Common myeloid progenitor, CD34-positive (primary cell): ENCODE data around the gene GPR22. TPM values are rescaled to one million over a fixed set of nuclear protein-coding genes. Genes with fewer than 3 reads are reported as not detected.

ENCODE experiments used
- CTCF ChIA-PET: fragments of 350-600 bp; sonication (Branson Sonifier 250); formaldehyde crosslinking; loops from one replicate; lab custom pipeline; 2021; ENCODE audit warnings: antibody characterized with exemption; lab: Charles Lee
- POLR2A ChIA-PET: fragments of 350-600 bp; sonication (Branson Sonifier 250); formaldehyde crosslinking; loops from one replicate; lab custom pipeline; 2021; ENCODE audit warnings: antibody characterized with exemption; lab: Charles Lee
- DNase-seq, 3 donors: peaks; one replicate each; pipeline versions ENCODE4 v3.0.0 to v3.0.0-alpha.2; 2013
- H3K27ac ChIP-seq, 2 experiments: 1 replicate in 1 of 2; 2 replicates in 1 of 2; pipeline ENCODE4 v1.7.0; 2013; ENCODE audit warnings: inconsistent platforms in 2 of 2, low read length in 2 of 2, mild to moderate bottlenecking in 2 of 2, low read depth in 1 of 2, moderate library complexity in 1 of 2; ENCODE audit not compliant: severe bottlenecking in 2 of 2, insufficient read depth in 1 of 2, poor library complexity in 1 of 2
- H3K27me3 ChIP-seq, 5 experiments: replicated peaks in 2 of 5; 1 replicate in 3 of 5; 2 replicates in 2 of 5; pipeline versions ENCODE4 v1.6.1 to v1.7.0; 2013; ENCODE audit warnings: low read length in 4 of 5, mild to moderate bottlenecking in 2 of 5, moderate library complexity in 2 of 5, inconsistent platforms in 1 of 5; ENCODE audit not compliant: insufficient read depth in 5 of 5, control insufficient read depth in 4 of 5
- H3K36me3 ChIP-seq, 4 experiments: 1 replicate in 2 of 4; 2 replicates in 2 of 4; pipeline versions ENCODE4 v1.6.1 to v1.7.0; 2013; ENCODE audit warnings: low read length in 3 of 4, control low read depth in 1 of 4, mild to moderate bottlenecking in 1 of 4; ENCODE audit not compliant: control insufficient read depth in 4 of 4, insufficient read depth in 4 of 4
- H3K4me1 ChIP-seq, 4 experiments: 1 replicate in 3 of 4; 2 replicates in 1 of 4; pipeline versions ENCODE4 v1.6.1 to v1.7.1; 2013; ENCODE audit warnings: low read length in 3 of 4, mild to moderate bottlenecking in 3 of 4, control low read depth in 1 of 4, inconsistent platforms in 1 of 4, moderate library complexity in 1 of 4; ENCODE audit not compliant: control insufficient read depth in 4 of 4, insufficient read depth in 4 of 4; ENCODE audit errors: control extremely low read depth in 1 of 4
- H3K4me3 ChIP-seq, 7 experiments: 1 replicate in 4 of 7; 2 replicates in 3 of 7; pipeline versions ENCODE4 v1.5.1 to v1.7.0; 2013; ENCODE audit warnings: mild to moderate bottlenecking in 7 of 7, low read length in 6 of 7, moderate library complexity in 6 of 7, inconsistent platforms in 2 of 7, low read depth in 2 of 7, control low read depth in 1 of 7; ENCODE audit not compliant: insufficient read depth in 4 of 7, control insufficient read depth in 1 of 7; ENCODE audit errors: extremely low read depth in 1 of 7
- H3K9me3 ChIP-seq, 5 experiments: 1 replicate in 4 of 5; 2 replicates in 1 of 5; pipeline versions ENCODE4 v1.6.1 to v1.7.1; 2013; ENCODE audit warnings: low read length in 4 of 5, mild to moderate bottlenecking in 2 of 5, inconsistent platforms in 1 of 5, low read depth in 1 of 5, moderate library complexity in 1 of 5; ENCODE audit not compliant: control insufficient read depth in 4 of 5, insufficient read depth in 2 of 5; ENCODE audit errors: control extremely low read depth in 1 of 5
- WGBS: methylation state at CpG from one replicate; pipeline ENCODE4 v1.1.5; 2013; ENCODE audit not compliant: insufficient coverage; 5-methylcytosine and 5-hydroxymethylcytosine counted together
- polyA plus RNA-seq: library from polyadenylated mRNA; unstranded; fragments of 120-200 nt; gene quantifications from one replicate; pipeline ENCODE4 v1.2.1, GENCODE V29; 2013

The GPR22 gene, protein sequence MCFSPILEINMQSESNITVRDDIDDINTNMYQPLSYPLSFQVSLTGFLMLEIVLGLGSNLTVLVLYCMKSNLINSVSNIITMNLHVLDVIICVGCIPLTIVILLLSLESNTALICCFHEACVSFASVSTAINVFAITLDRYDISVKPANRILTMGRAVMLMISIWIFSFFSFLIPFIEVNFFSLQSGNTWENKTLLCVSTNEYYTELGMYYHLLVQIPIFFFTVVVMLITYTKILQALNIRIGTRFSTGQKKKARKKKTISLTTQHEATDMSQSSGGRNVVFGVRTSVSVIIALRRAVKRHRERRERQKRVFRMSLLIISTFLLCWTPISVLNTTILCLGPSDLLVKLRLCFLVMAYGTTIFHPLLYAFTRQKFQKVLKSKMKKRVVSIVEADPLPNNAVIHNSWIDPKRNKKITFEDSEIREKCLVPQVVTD
- 0.20 TPM for polyA plus RNA-seq

DNA sequence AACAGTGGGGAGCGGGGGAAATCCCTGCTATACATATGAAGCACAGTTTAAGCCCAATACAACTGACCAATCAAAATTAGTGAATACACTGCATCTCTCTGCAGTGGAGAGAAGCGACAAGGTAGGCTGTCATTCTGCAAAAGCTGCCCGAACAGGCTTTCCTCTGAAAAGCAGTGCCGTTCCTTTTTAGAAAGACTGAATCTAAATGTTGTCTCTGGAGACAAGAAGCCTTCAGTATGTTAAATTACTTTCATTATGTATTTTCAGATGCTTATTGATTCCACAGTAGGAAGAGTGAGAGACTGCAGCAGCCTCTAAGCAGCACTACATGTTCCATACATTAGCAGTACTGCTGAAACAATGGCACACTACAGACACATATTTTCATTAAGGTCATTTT, at the start of gene GPR22:
TSS of gene GPR22 (plus strand) at position 129 of the 400 bp plus-strand sequence. CDS start 4,004 bp downstream, outside the sequence.
- ChIA-PET CTCF (no interaction called here), POLR2A (no interaction called here)
- Histone ChIP-seq H3K9me3 (no peaks in the 10 kb centered on the region), H3K4me1 (no peaks in the 10 kb centered on the region), H3K27me3 (no peaks in the 10 kb centered on the region), H3K4me3 (no peak within 1 kb of the TSS), H3K27ac (no peak within 1 kb of the TSS), H3K36me3 (no peaks in the 10 kb centered on the region)
- DNase-seq = no peak
- 95% methylated on average over 4 of the region's 4 CpGs for WGBS

DNA sequence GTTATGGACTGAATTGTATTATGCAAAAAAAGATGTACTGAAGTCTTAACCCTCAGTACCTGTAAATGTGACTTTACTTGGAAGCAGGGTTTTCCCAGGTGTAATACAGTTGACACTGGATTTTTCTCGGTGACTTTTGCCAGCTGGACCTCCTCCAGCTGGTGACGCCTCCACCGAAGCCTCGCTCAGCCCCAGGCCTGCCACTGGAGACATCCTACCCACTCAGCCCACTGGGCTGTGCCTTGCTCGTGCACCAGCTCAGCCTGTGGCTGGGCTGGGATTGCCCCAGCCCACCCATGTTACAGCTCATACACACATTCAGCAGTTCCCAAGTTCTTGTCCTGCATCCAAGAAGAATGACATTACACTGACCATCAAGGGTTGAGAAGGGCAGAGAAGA, 42.4 kb upstream of the GPR22 start:
- Histone ChIP-seq H3K9me3 (peaks cover 0 to 10% (median 3%) of the 10 kb centered on the region in 5 experiments), H3K27me3 (no peaks in the 10 kb centered on the region), H3K4me1 (no peaks in the 10 kb centered on the region), H3K4me3 (no peak overlapping the region), H3K27ac (no peak overlapping the region), H3K36me3 (peaks cover 0 to 2% (median under 1%) of the 10 kb centered on the region in 4 experiments)
- CTCF ChIA-PET = no interaction called here
- WGBS = 100% methylated on average over 4 of the region's 5 CpGs
- POLR2A ChIA-PET = no interaction called here
- DNase-seq = no peak

DNA sequence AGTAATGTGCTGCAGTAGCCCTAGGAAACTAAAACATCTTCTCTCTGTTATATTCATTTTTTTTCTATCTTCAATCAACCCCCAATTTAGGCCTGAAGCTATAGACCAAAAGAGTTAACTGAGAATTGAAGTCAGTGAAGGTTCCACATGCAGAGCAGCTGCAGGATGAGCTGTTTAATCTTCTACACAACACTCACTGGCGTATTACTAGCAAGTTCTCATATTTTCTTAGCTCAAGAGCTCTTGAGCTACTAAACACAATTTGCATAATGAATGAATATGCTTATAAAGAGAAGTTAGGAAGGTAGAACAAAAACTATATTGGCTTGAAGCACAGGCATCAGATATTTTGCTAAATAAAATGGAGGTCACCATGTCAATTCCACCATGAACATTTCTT, 41.2 kb upstream of the GPR22 start:
- H3K27me3 ChIP-seq = no peaks in the 10 kb centered on the region
- H3K9me3 ChIP-seq = peaks cover 0 to 15% (median 3%) of the 10 kb centered on the region in 5 experiments
- no peaks in the 10 kb centered on the region for H3K4me1 ChIP-seq
- peaks cover 0 to 2% (median under 1%) of the 10 kb centered on the region in 4 experiments for H3K36me3 ChIP-seq
- ChIA-PET CTCF (interaction anchor here (1.0 kb wide), 1 partner anchor 21 kb away, joined by 3 read pairs; no protein-coding TSS in a partner anchor), POLR2A (interaction anchor here (0.6 kb wide), 1 partner anchor 160 kb away, joined by 3 read pairs; no protein-coding TSS in a partner anchor)
- no peak overlapping the region for H3K4me3 ChIP-seq
- DNase-seq = no peak
- WGBS = no CpG with 5 or more reads among the region's 1 CpG
- no peak overlapping the region for H3K27ac ChIP-seq

DNA sequence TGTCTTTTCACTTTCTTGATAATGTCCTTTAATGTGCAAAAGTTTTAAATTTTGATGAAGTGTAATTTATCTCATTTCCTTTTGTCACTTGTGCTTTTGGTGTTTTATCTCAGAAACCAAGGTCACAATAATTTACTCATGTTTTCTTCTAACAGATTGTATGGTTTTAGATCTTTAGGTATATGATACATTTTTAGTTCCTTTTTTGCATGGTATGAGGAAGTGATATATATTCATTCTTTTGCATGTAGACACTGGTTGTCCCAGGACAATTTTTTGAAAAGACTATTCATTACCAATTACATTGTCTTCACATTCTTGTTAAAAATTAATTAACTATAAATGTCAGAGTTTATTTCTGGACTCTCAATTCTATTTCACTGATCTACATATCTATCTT, 39.8 kb upstream of the GPR22 start:
- Histone ChIP-seq H3K4me3 (no peak overlapping the region), H3K9me3 (peaks cover 0 to 15% (median 3%) of the 10 kb centered on the region in 5 experiments), H3K27ac (no peak overlapping the region), H3K27me3 (no peaks in the 10 kb centered on the region), H3K36me3 (peaks cover 0 to 2% (median under 1%) of the 10 kb centered on the region in 4 experiments), H3K4me1 (no peaks in the 10 kb centered on the region)
- POLR2A ChIA-PET = no interaction called here
- CTCF ChIA-PET = no interaction called here
- DNase-seq = no peak

DNA sequence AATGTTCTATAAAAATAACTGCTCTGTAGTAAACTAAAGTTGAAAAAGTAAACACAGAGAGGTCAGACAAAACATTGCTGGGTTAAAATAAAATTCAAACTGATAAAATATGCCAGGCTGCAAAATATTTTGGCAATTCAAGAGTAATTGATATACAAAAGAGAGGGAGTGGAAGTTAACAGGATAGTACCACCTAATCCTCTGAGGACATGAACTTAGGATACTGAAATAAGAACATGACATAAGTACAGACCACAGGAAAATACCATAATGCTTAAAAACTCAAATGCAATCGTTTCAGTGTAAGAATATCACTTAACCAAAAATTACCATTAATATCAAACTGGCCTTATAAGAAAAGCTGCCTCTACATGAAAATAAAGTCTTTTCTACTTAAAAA, 37.6 kb upstream of the GPR22 start:
- peaks cover 0 to 2% (median 0%) of the 10 kb centered on the region in 4 experiments for H3K36me3 ChIP-seq
- DNase-seq = no peak
- H3K27ac ChIP-seq = no peak overlapping the region
- POLR2A ChIA-PET = no interaction called here
- H3K4me3 ChIP-seq = no peak overlapping the region
- H3K27me3 ChIP-seq = no peaks in the 10 kb centered on the region
- H3K4me1 ChIP-seq = no peaks in the 10 kb centered on the region
- H3K9me3 ChIP-seq = peaks cover 0 to 15% (median 3%) of the 10 kb centered on the region in 5 experiments
- no CpG with 5 or more reads among the region's 1 CpG for whole genome bisulfite sequencing
- CTCF ChIA-PET = no interaction called here

DNA sequence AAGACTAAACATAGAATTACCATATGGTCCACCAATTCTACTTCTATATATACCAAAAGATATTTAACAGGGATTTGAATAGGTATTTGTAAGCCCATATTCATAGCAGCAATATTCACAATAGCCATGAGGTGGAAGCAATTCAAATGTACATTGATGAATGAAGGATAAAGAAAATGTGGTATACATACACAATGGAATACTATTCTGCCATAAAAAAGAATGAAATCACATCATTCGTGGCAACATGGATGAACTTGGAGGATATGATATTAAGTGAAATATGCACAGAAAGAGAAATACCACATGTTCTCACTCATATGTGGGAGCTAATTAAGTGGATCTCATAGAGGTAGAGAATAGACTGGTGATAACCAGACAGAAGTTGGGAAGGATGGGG, 34.1 kb upstream of the GPR22 start:
- WGBS = no CpG with 5 or more reads among the region's 1 CpG
- Histone ChIP-seq H3K4me1 (no peaks in the 10 kb centered on the region), H3K27me3 (no peaks in the 10 kb centered on the region), H3K36me3 (no peaks in the 10 kb centered on the region), H3K27ac (no peak overlapping the region), H3K4me3 (no peak overlapping the region), H3K9me3 (peaks cover 0 to 6% (median 0%) of the 10 kb centered on the region in 5 experiments)
- ChIA-PET POLR2A (no interaction called here), CTCF (interaction anchor here (1.2 kb wide), 1 partner anchor 34 kb away, joined by 3 read pairs; no protein-coding TSS in a partner anchor)
- no peak for DNase-seq

DNA sequence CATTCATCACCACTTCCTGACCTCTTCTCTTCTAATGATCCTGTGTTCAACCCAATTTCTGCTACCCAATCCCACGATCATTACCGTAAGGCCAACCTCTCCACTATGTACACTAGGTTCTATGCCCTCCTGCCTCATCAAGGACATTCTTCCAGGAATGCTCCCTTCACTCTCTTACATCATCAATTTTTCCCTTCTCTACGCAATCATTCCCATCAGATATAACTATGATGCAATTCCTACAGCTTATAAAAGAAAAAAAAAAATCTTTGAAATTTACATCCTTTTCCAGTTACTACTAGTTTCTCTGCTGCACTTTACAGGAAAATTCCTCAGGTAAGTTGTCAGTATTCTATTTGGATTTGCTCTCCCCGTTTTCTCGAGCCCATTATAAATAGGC, 30.8 kb upstream of the GPR22 start:
- H3K27me3 ChIP-seq = no peaks in the 10 kb centered on the region

More for the DNA sequence above, 30.8 kb upstream of the GPR22 start:
- ChIA-PET CTCF (no interaction called here), POLR2A (no interaction called here)
- no peaks in the 10 kb centered on the region for H3K4me1 ChIP-seq
- no peak for DNase-seq
- no peak overlapping the region for H3K4me3 ChIP-seq
- peaks cover 0 to 5% (median 0%) of the 10 kb centered on the region in 4 experiments for H3K36me3 ChIP-seq
- H3K27ac ChIP-seq = no peak overlapping the region
- peaks cover 0 to 6% (median 5%) of the 10 kb centered on the region in 5 experiments for H3K9me3 ChIP-seq
- 97% methylated on average over 2 of the region's 5 CpGs for WGBS
